T-helper 22 cell (primary cell): Measurements from ENCODE around the gene DSE.

Source experiments
- DNase-seq: peaks from one replicate; pipeline ENCODE4 v3.0.0-alpha.2; 2020; ENCODE audit warnings: low read depth

The DSE gene

GRCh38 chr6:116362276-116362675, 8.5 kb upstream of the DSE start:
- no peak for DNase-seq

- no peak for DNase-seq
Measured at GRCh38 chr6:116363759-116364158, 7.0 kb upstream of the DSE start.

GRCh38 chr6:116364321-116364720, 6.4 kb upstream of the DSE start:
- no peak for DNase-seq

GRCh38 chr6:116365743-116366142, 5.0 kb upstream of the DSE start:
- no peak for DNase-seq

GRCh38 chr6:116366740-116367275, 3.9 kb upstream of the DSE start:
- DNase-seq, result no peak

GRCh38 chr6:116369540-116369939, 1.2 kb upstream of the DSE start:
- no peak for DNase-seq

- DNase-seq, result no peak
Measured at GRCh38 chr6:116369964-116370759, 585 bp upstream of the DSE start.

GRCh38 chr6:116371120-116371917, 572 bp downstream of the DSE start:
- peak; percentile 17 for DNase-seq

GRCh38 chr6:116371918-116372209, 1.1 kb downstream of the DSE start:
- DNase-seq, result no peak

- no peak for DNase-seq
Measured at GRCh38 chr6:116373300-116373699, 2.6 kb downstream of the DSE start.

GRCh38 chr6:116373940-116374339, 3.2 kb downstream of the DSE start:
- DNase-seq, result no peak

GRCh38 chr6:116374586-116374985, 3.8 kb downstream of the DSE start:
- DNase-seq, result no peak

- no peak for DNase-seq
Measured at GRCh38 chr6:116375262-116375661, 4.5 kb downstream of the DSE start.

GRCh38 chr6:116376149-116376548, 5.4 kb downstream of the DSE start:
- no peak for DNase-seq

GRCh38 chr6:116379764-116380163, 9.0 kb downstream of the DSE start:
- no peak for DNase-seq

- DNase-seq, result no peak
Measured at GRCh38 chr6:116380346-116380745, 9.6 kb downstream of the DSE start.

GRCh38 chr6:116381000-116381399, 10.3 kb downstream of the DSE start:
- DNase-seq, result no peak

GRCh38 chr6:116382587-116382986, 11.8 kb downstream of the DSE start:
- no peak for DNase-seq

- DNase-seq, result no peak
Measured at GRCh38 chr6:116384727-116385458, 14.1 kb downstream of the DSE start.

- DNase-seq, result no peak
Measured at GRCh38 chr6:116385459-116385802, 14.7 kb downstream of the DSE start.

GRCh38 chr6:116385921-116386320, 15.2 kb downstream of the DSE start:
- DNase-seq, result no peak

GRCh38 chr6:116386581-116387299, 16.0 kb downstream of the DSE start:
- no peak for DNase-seq
